ENCODE measurements around the gene LUZP1. TPM values are rescaled to one million over a fixed set of nuclear protein-coding genes. Genes with fewer than 3 reads are reported as not detected.

LUZP1 gene
- total RNA-seq, 1 experiment from 2014 or later, result 40.2 TPM

- no peak overlapping the region for H3K27ac ChIP-seq (ENCODE audit: low read length)
- H3K4me1 ChIP-seq (ENCODE audit: control insufficient read depth, insufficient read depth, low read length), result peaks cover 6% of the 10 kb centered on the region
- in situ Hi-C loops (cut with HindIII; ENCODE audit: low pct_unique_long_range_greater_than_20kb, low sequenced_read_pairs) (loop anchor here (25.0 kb wide), 1 partner anchor 100 kb away; no protein-coding TSS in a partner anchor), intact Hi-C loops (cut with micrococcal nuclease; ENCODE audit: unreplicated experiment) (no loop called here)
- no peaks in the 10 kb centered on the region for H3K36me3 ChIP-seq (ENCODE audit: control insufficient read depth, insufficient read depth, low read length)
- no peaks in the 10 kb centered on the region for H3K27me3 ChIP-seq (ENCODE audit: control insufficient read depth, insufficient read depth, low read length)
- no peak overlapping the region for H3K4me3 ChIP-seq (ENCODE audit: low read depth in 2 of 2, low read length in 2 of 2)
- CTCF ChIA-PET, result interaction anchor here (0.5 kb wide), 1 partner anchor 10 kb away, joined by 7 read pairs; no protein-coding TSS in a partner anchor
- BruUV-seq (replicated peaks), result no TSS peak
- DNase-seq (ENCODE audit: low read depth, low spot score) (no peak), ATAC-seq (no peak)
- TF ChIP-seq TCF7L2 (IDR thresholded peaks at IDR 0.05; ENCODE audit: low read depth, low read length) (no peak), SIN3A (IDR thresholded peaks at IDR 0.05; ENCODE audit: borderline replicate concordance, insufficient read depth, low read depth, low read length) (no peak), CTCF (IDR thresholded peaks at IDR 0.05) (no peak), POLR2AphosphoS5 (IDR thresholded peaks at IDR 0.05; ENCODE audit: low read depth, low read length) (no peak), REST (IDR thresholded peaks at IDR 0.05; ENCODE audit: insufficient read depth in 1 of 2, low read depth in 2 of 2, low read length in 1 of 2) (no peak)
- no peaks in the 10 kb centered on the region for H3K9me3 ChIP-seq (ENCODE audit: control insufficient read depth, insufficient read depth, low read depth, low read length)
- POLR2A ChIA-PET, result no interaction called here
Measured at GRCh38 chr1:23187637-23188036, 19.0 kb upstream of the LUZP1 start.

GRCh38 chr1:23185381-23185780 lies 16.7 kb upstream of the LUZP1 start:
- Histone ChIP-seq H3K4me3 (ENCODE audit: low read depth in 2 of 2, low read length in 2 of 2) (no peak overlapping the region), H3K4me1 (ENCODE audit: control insufficient read depth, insufficient read depth, low read length) (peaks cover 6% of the 10 kb centered on the region), H3K9me3 (ENCODE audit: control insufficient read depth, insufficient read depth, low read depth, low read length) (no peaks in the 10 kb centered on the region), H3K27ac (ENCODE audit: low read length) (no peak overlapping the region), H3K36me3 (ENCODE audit: control insufficient read depth, insufficient read depth, low read length) (no peaks in the 10 kb centered on the region), H3K27me3 (ENCODE audit: control insufficient read depth, insufficient read depth, low read length) (no peaks in the 10 kb centered on the region)
- ChIA-PET CTCF (interaction anchor here (0.6 to 4.2 kb wide), 12 partner anchors 10 to 213 kb away, joined by 3 to 49 read pairs (median 4); partner anchors contain the start of gene LACTBL1), POLR2A (interaction anchor here (0.6 kb wide), 1 partner anchor 15 kb away, joined by 3 read pairs; no protein-coding TSS in a partner anchor)
- intact Hi-C loops (cut with micrococcal nuclease; ENCODE audit: unreplicated experiment), result loop anchor here (2.0 kb wide), 1 partner anchor 209 kb away; no protein-coding TSS in a partner anchor
- DNase-seq (ENCODE audit: low read depth, low spot score) (no peak), ATAC-seq (no peak)
- no TSS peak for BruUV-seq (replicated peaks)
- no peak for TF ChIP-seq CTCF (IDR thresholded peaks at IDR 0.05)
- no peak for TF ChIP-seq POLR2AphosphoS5 (IDR thresholded peaks at IDR 0.05; ENCODE audit: low read depth, low read length)
- TF ChIP-seq SIN3A (IDR thresholded peaks at IDR 0.05; ENCODE audit: borderline replicate concordance, insufficient read depth, low read depth, low read length), result no peak
- TF ChIP-seq TCF7L2 (IDR thresholded peaks at IDR 0.05; ENCODE audit: low read depth, low read length), result no peak
- in situ Hi-C loops (cut with HindIII; ENCODE audit: low pct_unique_long_range_greater_than_20kb, low sequenced_read_pairs), result loop anchor here (25.0 kb wide), 1 partner anchor 98 kb away; no protein-coding TSS in a partner anchor

Data from Panc1 (cell line).